ENCODE results near the gene NBPF9.
"Not testable (repeated sequence)": the region's sequence is repeated elsewhere in the genome, so short reads cannot be mapped to it uniquely, and the experiment has no call there.

GRCh38 chr1:149075505-149076127 is 27.7 kb downstream of the NBPF9 start:
- TF ChIP-seq CTCF (IDR thresholded peaks at IDR 0.05), result peak in 2 of 5 experiments; percentile 4 to 22
- TF ChIP-seq EP300 (IDR thresholded peaks at IDR 0.05; ENCODE audit: low read depth); POLR2A (IDR thresholded peaks at IDR 0.05): not testable (repeated sequence)

All from transverse colon (tissue), 3 donors.